ENCODE measurements around the gene GRB10.

GRB10 gene

GRCh38 chr7:50717181-50717580 is 65.5 kb downstream of the GRB10 start:
- no peak for DNase-seq

GRCh38 chr7:50714857-50715256 is 67.8 kb downstream of the GRB10 start:
- no peak for DNase-seq

GRCh38 chr7:50713123-50713965 is 69.4 kb downstream of the GRB10 start:
- DNase-seq: no peak

- no peak for DNase-seq
These were observed 70.2 kb downstream of the GRB10 start for GRCh38 chr7:50712252-50713122.

- no peak for DNase-seq
These were observed 71.2 kb downstream of the GRB10 start for GRCh38 chr7:50711271-50712175.

- no peak for DNase-seq
These were observed 72.1 kb downstream of the GRB10 start for GRCh38 chr7:50710441-50711154.

GRCh38 chr7:50709151-50709550 is 73.5 kb downstream of the GRB10 start:
- no peak for DNase-seq

GRCh38 chr7:50707236-50708006 is 75.3 kb downstream of the GRB10 start:
- no peak for DNase-seq

- no peak for DNase-seq
These were observed 76.2 kb downstream of the GRB10 start for GRCh38 chr7:50706469-50706937.

GRCh38 chr7:50704844-50705243 is 77.9 kb downstream of the GRB10 start:
- DNase-seq: no peak

GRCh38 chr7:50703654-50704053 is 79.0 kb downstream of the GRB10 start:
- DNase-seq: no peak

GRCh38 chr7:50699143-50699542 is 83.6 kb downstream of the GRB10 start:
- DNase-seq: no peak

- DNase-seq: no peak
These were observed 84.9 kb downstream of the GRB10 start for GRCh38 chr7:50697748-50698147.

GRCh38 chr7:50696810-50697582 is 85.7 kb downstream of the GRB10 start:
- DNase-seq: peak in 2 of 6 experiments; percentile 39 to 40

- no peak for DNase-seq
These were observed 87.7 kb downstream of the GRB10 start for GRCh38 chr7:50695026-50695425.

GRCh38 chr7:50693455-50694130 is 89.1 kb downstream of the GRB10 start:
- DNase-seq: no peak

GRCh38 chr7:50690541-50691011 is 92.1 kb downstream of the GRB10 start:
- DNase-seq: no peak

GRCh38 chr7:50688226-50688590 is 94.5 kb downstream of the GRB10 start:
- no peak for DNase-seq

GRCh38 chr7:50687575-50688225 is 95.0 kb downstream of the GRB10 start:
- DNase-seq: no peak
